Activated T-cell treated with anti-CD3 and anti-CD28 coated beads, Interleukin-2, amount 50 U/mL, for 24 hours (primary cell): ENCODE data around the gene BAAT.

Experiments
- DNase-seq: peaks from one replicate; pipeline ENCODE4 v3.0.0-alpha.2; 2020
- H3K27ac Mint-ChIP-seq: 2 replicates; pipeline ENCODE4 v1.8.0; 2020; ENCODE audit warnings: mild to moderate bottlenecking, mixed read lengths
- H3K27me3 Mint-ChIP-seq: 2 replicates; pipeline ENCODE4 v1.8.0; 2020; ENCODE audit warnings: mixed read lengths
- H3K36me3 Mint-ChIP-seq: 2 replicates; pipeline ENCODE4 v1.8.0; 2020; ENCODE audit warnings: low read depth, mixed read lengths
- H3K4me1 Mint-ChIP-seq: 2 replicates; pipeline ENCODE4 v1.8.0; 2020; ENCODE audit warnings: low read depth, mixed read lengths
- H3K4me3 Mint-ChIP-seq: 2 replicates; pipeline ENCODE4 v1.8.0; 2020; ENCODE audit warnings: mild to moderate bottlenecking, moderate library complexity, mixed read lengths
- H3K9me3 Mint-ChIP-seq: 2 replicates; pipeline ENCODE4 v1.8.0; 2020; ENCODE audit warnings: mixed read lengths

BAAT gene

GRCh38 chr9:101383361-101383760, 1.4 kb downstream of the BAAT start:
- Mint-ChIP-seq H3K9me3 (peaks cover 16% of the 10 kb centered on the region), H3K4me3 (no peak overlapping the region), H3K27ac (no peak overlapping the region), H3K27me3 (peaks cover 6% of the 10 kb centered on the region), H3K36me3 (peaks cover 31% of the 10 kb centered on the region), H3K4me1 (peaks cover 5% of the 10 kb centered on the region)
- DNase-seq, result no peak

GRCh38 chr9:101381833-101382342, 2.9 kb downstream of the BAAT start:
- Mint-ChIP-seq H3K36me3 (peaks cover 20% of the 10 kb centered on the region), H3K4me1 (no peaks in the 10 kb centered on the region), H3K27ac (no peak overlapping the region), H3K9me3 (peaks cover 19% of the 10 kb centered on the region), H3K4me3 (no peak overlapping the region), H3K27me3 (peaks cover 12% of the 10 kb centered on the region)
- no peak for DNase-seq

DNA sequence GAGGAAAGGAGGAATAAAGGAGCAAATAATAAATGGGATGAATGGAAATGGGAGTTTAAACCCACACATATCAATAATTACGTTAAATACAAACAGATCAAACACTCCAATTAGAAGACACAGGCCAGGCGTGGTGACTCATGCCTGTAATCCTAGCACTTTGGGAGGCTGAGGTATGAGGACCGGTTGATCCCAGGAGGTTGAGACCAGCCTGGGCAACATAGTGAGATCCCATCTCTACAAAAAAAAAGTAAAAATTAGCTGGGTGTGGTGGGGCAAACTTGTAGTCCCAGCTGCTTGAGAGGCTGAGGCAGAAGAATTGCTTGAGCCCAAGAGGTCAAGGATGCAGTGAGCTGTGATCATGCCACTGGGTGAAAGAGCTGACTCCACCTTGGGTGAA, 3.7 kb downstream of the BAAT start:
- H3K4me1 Mint-ChIP-seq, result no peaks in the 10 kb centered on the region
- no peak overlapping the region for H3K27ac Mint-ChIP-seq
- no peak for DNase-seq
- peaks cover 15% of the 10 kb centered on the region for H3K36me3 Mint-ChIP-seq
- peaks cover 18% of the 10 kb centered on the region for H3K27me3 Mint-ChIP-seq
- peaks cover 17% of the 10 kb centered on the region for H3K9me3 Mint-ChIP-seq
- H3K4me3 Mint-ChIP-seq, result no peak overlapping the region

- Mint-ChIP-seq H3K27me3 (peaks cover 23% of the 10 kb centered on the region), H3K9me3 (peaks cover 11% of the 10 kb centered on the region), H3K4me1 (no peaks in the 10 kb centered on the region), H3K4me3 (no peak overlapping the region), H3K36me3 (peaks cover 9% of the 10 kb centered on the region), H3K27ac (no peak overlapping the region)
- no peak for DNase-seq
These were observed 4.5 kb downstream of the BAAT start for GRCh38 chr9:101380295-101380694.

DNA sequence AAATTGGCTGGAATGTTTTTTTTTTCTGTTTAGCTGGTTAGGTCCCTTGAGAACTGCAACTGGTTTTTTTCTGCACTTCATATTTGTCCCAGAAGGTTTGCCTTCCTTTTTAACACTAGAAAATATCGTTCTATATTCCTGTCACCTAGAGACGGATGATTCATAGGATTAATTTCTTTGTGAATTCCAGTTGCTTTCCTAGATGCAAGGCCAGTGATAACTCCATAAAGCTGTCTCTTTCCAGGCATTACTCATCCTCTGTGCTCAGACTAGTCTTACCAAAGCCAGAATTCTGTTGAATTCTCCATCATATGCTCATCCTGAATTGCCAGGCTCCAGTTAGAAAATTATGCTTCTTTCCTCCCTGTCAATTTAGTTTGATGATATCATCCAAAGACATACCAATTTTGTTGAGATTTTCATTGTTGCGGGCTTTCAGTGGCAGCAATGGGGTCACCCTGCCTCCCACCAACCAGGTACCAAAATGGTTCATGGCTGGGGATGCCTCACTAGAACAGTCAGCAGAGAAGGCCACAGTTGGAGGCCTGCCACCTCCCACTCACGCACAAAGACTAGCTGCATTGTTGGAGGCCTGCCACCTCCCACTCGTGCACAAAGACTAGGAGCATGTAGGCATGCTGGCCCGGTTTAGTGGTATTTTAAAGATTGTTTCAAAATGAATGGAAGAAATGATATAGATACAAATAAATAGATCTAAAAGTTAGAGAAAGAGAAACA, 8.5 kb downstream of the BAAT start:
- H3K27me3 Mint-ChIP-seq, result peaks cover 23% of the 10 kb centered on the region
- no peak overlapping the region for H3K27ac Mint-ChIP-seq
- DNase-seq, result no peak
- no peak overlapping the region for H3K4me3 Mint-ChIP-seq
- H3K9me3 Mint-ChIP-seq, result peaks cover 4% of the 10 kb centered on the region
- no peaks in the 10 kb centered on the region for H3K36me3 Mint-ChIP-seq
- no peaks in the 10 kb centered on the region for H3K4me1 Mint-ChIP-seq

DNA sequence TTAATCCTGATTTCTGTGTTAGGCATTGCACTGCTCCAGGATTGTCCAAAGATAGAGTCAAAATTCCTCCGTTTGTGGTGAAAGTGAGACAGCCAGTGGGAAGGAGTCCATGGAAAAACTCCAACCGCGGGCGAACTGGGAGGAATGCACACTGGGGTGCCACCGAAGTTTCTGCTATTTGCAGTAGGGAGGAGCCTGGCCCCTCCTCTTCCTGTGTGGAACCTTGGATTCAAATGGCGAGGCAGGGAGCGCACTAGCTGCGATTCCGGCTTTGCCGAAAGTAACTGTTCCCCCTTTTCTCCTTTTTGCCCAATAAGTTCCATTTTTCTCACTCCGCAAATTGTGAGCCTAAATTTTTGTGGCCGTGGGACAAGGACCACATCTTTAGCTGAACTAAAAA, 9.3 kb downstream of the BAAT start:
- H3K36me3 Mint-ChIP-seq, result no peaks in the 10 kb centered on the region
- no peak overlapping the region for H3K27ac Mint-ChIP-seq
- no peaks in the 10 kb centered on the region for H3K4me1 Mint-ChIP-seq
- no peak for DNase-seq
- H3K27me3 Mint-ChIP-seq, result peaks cover 23% of the 10 kb centered on the region
- peaks cover 4% of the 10 kb centered on the region for H3K9me3 Mint-ChIP-seq
- H3K4me3 Mint-ChIP-seq, result no peak overlapping the region

DNA sequence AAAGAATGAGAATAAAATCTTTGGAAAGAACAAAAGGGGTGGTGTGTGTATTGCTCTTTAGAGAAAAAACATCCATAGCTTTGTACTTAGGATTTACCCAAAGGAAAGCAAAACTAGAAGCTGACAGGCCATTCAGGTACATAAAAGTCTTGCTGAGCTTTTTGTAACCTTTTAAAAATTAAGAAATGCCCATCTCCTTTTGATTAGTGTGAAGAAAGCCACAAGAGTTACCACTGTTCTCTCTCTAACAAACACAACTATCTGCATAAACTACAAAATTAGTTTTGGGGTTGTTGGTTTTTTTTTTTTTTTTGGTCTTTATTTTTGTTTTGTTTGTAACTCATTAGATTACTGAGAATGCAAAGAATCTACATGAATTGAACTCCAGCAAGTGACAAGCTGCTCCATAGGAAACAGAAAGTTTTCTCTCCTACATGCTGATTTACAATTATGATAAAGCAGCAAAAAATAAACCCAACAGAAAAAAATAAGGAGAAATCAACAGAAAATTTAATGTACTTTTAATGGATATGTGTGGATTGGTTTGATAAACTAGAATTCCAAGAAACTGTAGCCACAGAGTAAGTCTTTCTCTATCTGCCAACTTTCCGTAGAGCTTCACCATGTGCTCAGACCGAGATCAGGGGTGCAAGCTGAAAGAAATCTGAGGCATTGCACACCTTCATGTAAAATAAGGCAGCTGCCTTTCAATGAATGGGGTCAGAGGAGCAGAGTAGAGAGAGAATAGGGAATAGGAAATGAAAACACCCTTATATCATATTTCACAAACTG, 12.3 kb downstream of the BAAT start:
- H3K27me3 Mint-ChIP-seq, result peaks cover 12% of the 10 kb centered on the region
- no peak overlapping the region for H3K4me3 Mint-ChIP-seq
- no peak overlapping the region for H3K27ac Mint-ChIP-seq

GRCh38 chr9:101371813-101372212, 13.0 kb downstream of the BAAT start:
- Mint-ChIP-seq H3K27ac (no peak overlapping the region), H3K27me3 (peaks cover 14% of the 10 kb centered on the region), H3K9me3 (no peaks in the 10 kb centered on the region), H3K4me1 (no peaks in the 10 kb centered on the region), H3K36me3 (no peaks in the 10 kb centered on the region), H3K4me3 (no peak overlapping the region)
- DNase-seq, result no peak

More for the DNA sequence above, 12.3 kb downstream of the BAAT start:
- H3K9me3 Mint-ChIP-seq, result no peaks in the 10 kb centered on the region
- H3K4me1 Mint-ChIP-seq, result no peaks in the 10 kb centered on the region
- H3K36me3 Mint-ChIP-seq, result no peaks in the 10 kb centered on the region
- DNase-seq, result no peak

GRCh38 chr9:101369884-101370531, 14.8 kb downstream of the BAAT start:
- H3K4me1 Mint-ChIP-seq, result no peaks in the 10 kb centered on the region
- H3K36me3 Mint-ChIP-seq, result no peaks in the 10 kb centered on the region
- H3K9me3 Mint-ChIP-seq, result no peaks in the 10 kb centered on the region
- DNase-seq, result no peak
- no peak overlapping the region for H3K4me3 Mint-ChIP-seq
- no peak overlapping the region for H3K27ac Mint-ChIP-seq
- peaks cover 3% of the 10 kb centered on the region for H3K27me3 Mint-ChIP-seq

- no peaks in the 10 kb centered on the region for H3K9me3 Mint-ChIP-seq
- H3K27me3 Mint-ChIP-seq, result peaks cover 4% of the 10 kb centered on the region
- no peak overlapping the region for H3K4me3 Mint-ChIP-seq
- DNase-seq, result no peak
- no peaks in the 10 kb centered on the region for H3K4me1 Mint-ChIP-seq
- H3K36me3 Mint-ChIP-seq, result no peaks in the 10 kb centered on the region
- no peak overlapping the region for H3K27ac Mint-ChIP-seq
These were observed 15.5 kb downstream of the BAAT start for GRCh38 chr9:101369286-101369685.

- Mint-ChIP-seq H3K4me1 (no peaks in the 10 kb centered on the region), H3K27ac (no peak overlapping the region), H3K9me3 (no peaks in the 10 kb centered on the region), H3K36me3 (no peaks in the 10 kb centered on the region), H3K4me3 (no peak overlapping the region), H3K27me3 (peaks cover 5% of the 10 kb centered on the region)
- no peak for DNase-seq
These were observed 17.5 kb downstream of the BAAT start for GRCh38 chr9:101367323-101367722.

GRCh38 chr9:101366038-101366756, 18.6 kb downstream of the BAAT start:
- no peaks in the 10 kb centered on the region for H3K4me1 Mint-ChIP-seq
- H3K9me3 Mint-ChIP-seq, result no peaks in the 10 kb centered on the region
- no peak for DNase-seq
- H3K27ac Mint-ChIP-seq, result no peak overlapping the region
- H3K36me3 Mint-ChIP-seq, result no peaks in the 10 kb centered on the region
- H3K4me3 Mint-ChIP-seq, result no peak overlapping the region
- peaks cover 5% of the 10 kb centered on the region for H3K27me3 Mint-ChIP-seq

GRCh38 chr9:101365181-101365580, 19.6 kb downstream of the BAAT start:
- peaks cover 5% of the 10 kb centered on the region for H3K27me3 Mint-ChIP-seq
- no peak for DNase-seq
- no peaks in the 10 kb centered on the region for H3K4me1 Mint-ChIP-seq
- no peak overlapping the region for H3K27ac Mint-ChIP-seq
- H3K36me3 Mint-ChIP-seq, result no peaks in the 10 kb centered on the region
- H3K4me3 Mint-ChIP-seq, result no peak overlapping the region
- H3K9me3 Mint-ChIP-seq, result no peaks in the 10 kb centered on the region

- DNase-seq, result no peak
- Mint-ChIP-seq H3K36me3 (no peaks in the 10 kb centered on the region), H3K4me1 (no peaks in the 10 kb centered on the region), H3K27me3 (peaks cover 12% of the 10 kb centered on the region), H3K4me3 (no peak overlapping the region), H3K27ac (no peak overlapping the region), H3K9me3 (no peaks in the 10 kb centered on the region)
These were observed 22.4 kb downstream of the BAAT start for GRCh38 chr9:101362450-101362849.
